HepG2 (cell line): ENCODE data around the gene VSIG8. TPM values are rescaled to one million over a fixed set of nuclear protein-coding genes. Genes with fewer than 3 reads are reported as not detected.

ENCODE experiments used
- ATAC-seq: fragments of 200-7000 bp; cut with Tn5 transposase; 3 replicates; pipeline ENCODE4 v1.9.1; 2020; ENCODE audit warnings: mild to moderate bottlenecking, moderate library complexity
- BruUV-seq: library from RNA; stranded (reverse); fragments of 400-500 nt; replicated peaks from 2 replicates; lab custom pipeline; 2021; lab: Mats Ljungman, UMichigan
- CTCF ChIA-PET: fragments of 300-600 bp; formaldehyde crosslinking; extraction: SDS; loops from one replicate; lab custom pipeline; 2021; ENCODE audit warnings: low total read pairs, inconsistent platforms, low intra/inter-chr PET ratio; lab: Yijun Ruan, JAX
- POLR2A ChIA-PET: fragments of 350-600 bp; sonication (Branson Sonifier 250); formaldehyde crosslinking; loops from one replicate; lab custom pipeline; 2020; ENCODE audit warnings: antibody characterized with exemption, inconsistent platforms; lab: Yijun Ruan, JAX
- DNase-seq: peaks from one replicate; pipeline ENCODE4 v3.0.0-alpha.2; 2015; ENCODE audit warnings: low spot score
- FAIRE-seq: peaks from 3 replicates; lab custom pipeline; 2011; peaks lifted over from hg19 to GRCh38; lab: Jason Lieb, UNC
- H2AFZ ChIP-seq: one replicate; pipeline ENCODE4 v1.6.1; 2011; ENCODE audit warnings: low read length, inconsistent platforms
- H3K27ac ChIP-seq: fragments of 300-600 bp; 3 replicates; pipeline ENCODE4 v1.8.0; 2011; ENCODE audit warnings: mixed run types, mild to moderate bottlenecking, mixed read lengths, low read length, inconsistent platforms; ENCODE audit not compliant: insufficient read depth; ENCODE audit errors: extremely low read length
- H3K27me3 ChIP-seq, 2 experiments: fragments of 200-600 bp in 1 of 2; 2 replicates in 1 of 2; 3 replicates in 1 of 2; pipeline versions ENCODE4 v1.6.0 to v1.8.0; 2011; ENCODE audit warnings: low read length in 2 of 2, mild to moderate bottlenecking in 2 of 2, moderate library complexity in 2 of 2, inconsistent platforms in 1 of 2; ENCODE audit not compliant: insufficient read depth in 2 of 2, control insufficient read depth in 1 of 2
- H3K36me3 ChIP-seq, 2 experiments: fragments of 200-600 bp in 1 of 2; replicated peaks in 1 of 2; 2 replicates in 1 of 2; 3 replicates in 1 of 2; pipeline versions ENCODE4 v1.5.1 to v1.8.0; 2011; ENCODE audit warnings: low read length in 2 of 2, inconsistent platforms in 1 of 2; ENCODE audit not compliant: insufficient read depth in 2 of 2, control insufficient read depth in 1 of 2
- H3K4me1 ChIP-seq: 2 replicates; pipeline ENCODE4 v1.5.1; 2012; ENCODE audit warnings: low read length, inconsistent platforms; ENCODE audit not compliant: insufficient read depth
- H3K4me2 ChIP-seq: 2 replicates; pipeline ENCODE4 v1.6.0; 2011; ENCODE audit warnings: low read depth, low read length, inconsistent platforms
- H3K4me3 ChIP-seq, 3 experiments: fragments of 200-600 bp in 1 of 3; sonication (generic), shearing (Covaris generic) in 1 of 3; replicated peaks in 1 of 3; 2 replicates each; pipeline ENCODE4 v1.5.1; 2011 to 2016; ENCODE audit warnings: low read length in 3 of 3, inconsistent platforms in 2 of 3, low read depth in 2 of 3, mild to moderate bottlenecking in 2 of 3, control low read depth in 1 of 3, mixed read lengths in 1 of 3; ENCODE audit not compliant: insufficient read depth in 1 of 3
- H3K79me2 ChIP-seq: one replicate; pipeline ENCODE4 v1.6.1; 2011; ENCODE audit warnings: low read length, inconsistent platforms; ENCODE audit not compliant: insufficient read depth
- H3K9ac ChIP-seq: 2 replicates; pipeline ENCODE4 v1.6.0; 2011; ENCODE audit warnings: mild to moderate bottlenecking, low read depth, low read length, inconsistent platforms; ENCODE audit not compliant: insufficient read depth
- H3K9me3 ChIP-seq: 2 replicates; pipeline ENCODE4 v1.5.1; 2012; ENCODE audit warnings: mild to moderate bottlenecking, low read length
- H4K20me1 ChIP-seq: 2 replicates; pipeline ENCODE4 v1.6.0; 2011; ENCODE audit warnings: inconsistent platforms, mild to moderate bottlenecking, low read length, moderate library complexity; ENCODE audit not compliant: insufficient read depth
- CTCF ChIP-seq: sonication (generic); formaldehyde crosslinking; IDR thresholded peaks from 2 replicates; pipeline ENCODE4 v1.5.0; 2020; ENCODE audit warnings: mild to moderate bottlenecking, missing genetic modification reagents, moderate library complexity
- MAFK ChIP-seq, 2 experiments: IDR thresholded peaks in 1 of 2; conservative IDR thresholded peaks in 1 of 2; 2 replicates each; pipeline ENCODE4 v1.6.1; 2011; ENCODE audit warnings: improper control_type of control experiment in 2 of 2, low read length in 2 of 2
- PCBP1 ChIP-seq: fragments of 200-400 bp; formaldehyde crosslinking; IDR thresholded peaks from 2 replicates; pipeline ENCODE4 v1.6.1; 2017; ENCODE audit warnings: mild to moderate bottlenecking, low read depth, low read length, borderline replicate concordance
- SMC3 ChIP-seq: IDR thresholded peaks from 2 replicates; pipeline ENCODE4 v1.6.1; 2011; ENCODE audit warnings: low read length, improper control_type of control experiment
- SNAPC2 ChIP-seq: sonication (generic); formaldehyde crosslinking; IDR thresholded peaks from 2 replicates; pipeline ENCODE4 v1.8.1; 2022; ENCODE audit warnings: mild to moderate bottlenecking, missing genetic modification reagents
- SP5 ChIP-seq: IDR thresholded peaks from 2 replicates; pipeline ENCODE4 v1.6.1; 2016; ENCODE audit warnings: low read depth, borderline replicate concordance
- ZNF124 ChIP-seq: sonication (generic); formaldehyde crosslinking; IDR thresholded peaks from 2 replicates; pipeline ENCODE4 v1.4.0; 2020; ENCODE audit warnings: missing genetic modification reagents
- ZNF329 ChIP-seq: sonication (generic); formaldehyde crosslinking; IDR thresholded peaks from 2 replicates; pipeline ENCODE4 v1.9.0; 2021; ENCODE audit warnings: low read depth, mild to moderate bottlenecking, missing genetic modification reagents
- WGBS: methylation state at CpG from one replicate; pipeline ENCODE4 v1.1.6; 2017; ENCODE audit warnings: low lambda C conversion rate; 5-methylcytosine and 5-hydroxymethylcytosine counted together
- in situ Hi-C: cut with HindIII; loops from 2 replicates; pipeline ENCODE4 v1.10.0; 2017; ENCODE audit warnings: low pct_unique_long_range_greater_than_20kb; ENCODE audit not compliant: extremely low pct_ligation_motif_present
- intact Hi-C: fragments of 100-400 bp; cut with micrococcal nuclease; formaldehyde crosslinking; loops from one replicate; pipeline ENCODE4 v1.10.0; 2022; ENCODE audit not compliant: unreplicated experiment
- polyA plus RNA-seq, 8 experiments: library from polyadenylated mRNA; depleted of rRNA in 3 of 8; stranded (reverse) in 7 of 8; unstranded in 1 of 8; fragments of >200 nt; fragmentation: Illumina TruSeq in 4 of 8; extraction: Trizol in 4 of 8; gene quantifications; 2 replicates each; pipeline versions ENCODE4 v1.2.1 to v1.2.3, GENCODE V29; 2011 to 2016; ENCODE audit warnings: low read depth in 4 of 8, missing spikeins in 1 of 8, mixed read lengths in 1 of 8; ENCODE audit not compliant: insufficient read depth in 1 of 8
- total RNA-seq, 5 experiments: library from RNA; depleted of rRNA; stranded (reverse); fragments of >200 nt; fragmentation: Illumina TruSeq; extraction: Trizol; gene quantifications; 2 replicates each; pipeline ENCODE4 v1.2.3, GENCODE V29; 2016; ENCODE audit warnings: low read depth in 1 of 5

The VSIG8 gene
- total and polyA plus RNA-seq, 2 of the 13 experiments (the other 11 are each of a cell fraction or from before 2014, with no cell fraction given) = not detected

DNA sequence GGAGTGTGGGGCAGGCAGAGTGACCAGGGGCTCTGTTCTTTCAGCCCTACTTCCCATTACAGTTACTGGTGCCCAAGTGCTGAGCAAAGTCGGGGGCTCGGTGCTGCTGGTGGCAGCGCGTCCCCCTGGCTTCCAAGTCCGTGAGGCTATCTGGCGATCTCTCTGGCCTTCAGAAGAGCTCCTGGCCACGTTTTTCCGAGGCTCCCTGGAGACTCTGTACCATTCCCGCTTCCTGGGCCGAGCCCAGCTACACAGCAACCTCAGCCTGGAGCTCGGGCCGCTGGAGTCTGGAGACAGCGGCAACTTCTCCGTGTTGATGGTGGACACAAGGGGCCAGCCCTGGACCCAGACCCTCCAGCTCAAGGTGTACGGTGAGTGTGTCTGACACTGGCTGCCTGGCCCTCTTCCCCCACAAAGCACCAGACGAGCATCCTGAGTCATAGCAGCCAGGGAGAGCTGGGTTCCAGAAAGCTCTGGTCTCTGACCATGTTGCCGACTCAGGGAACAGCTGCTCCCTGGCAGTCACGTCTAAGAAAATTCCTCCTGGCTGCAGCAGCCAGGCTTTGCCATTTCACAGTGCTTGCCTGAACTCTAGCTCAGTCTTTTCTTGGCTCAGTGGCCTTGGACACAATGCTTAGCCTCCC lies 32.5 kb downstream of the VSIG8 start:
- 0 out of 4 replicates have a peak, but pooled peaks of 1 of the 2 experiments have one; percentile 4 for TF ChIP-seq MAFK (conservative IDR thresholded peaks at IDR 0.05 in 1 of 2, IDR thresholded peaks at IDR 0.05 in 1 of 2; ENCODE audit: low read length in 2 of 2)
- TF ChIP-seq PCBP1 = no peak

DNA sequence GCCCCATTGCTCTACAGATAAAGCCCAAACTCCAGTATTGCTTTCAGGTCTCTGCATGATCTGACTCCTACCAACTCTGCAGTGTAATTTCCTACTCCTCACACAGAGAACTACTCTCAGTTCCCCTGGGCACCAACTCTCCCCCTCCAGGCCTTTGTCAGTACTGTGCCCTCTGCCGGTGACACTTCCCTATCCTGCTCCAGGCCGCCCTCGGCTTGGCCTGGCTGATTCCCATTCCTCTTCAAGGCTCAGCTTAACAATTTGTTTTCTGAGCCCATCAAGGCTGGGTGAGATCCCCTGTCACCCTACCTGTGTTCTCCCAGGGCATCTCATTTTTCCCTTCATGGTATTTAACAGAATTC lies 33.2 kb downstream of the VSIG8 start:
- CTCF ChIA-PET = no interaction called here
- peaks cover 12% of the 10 kb centered on the region for H3K4me1 ChIP-seq
- no peak overlapping the region for H2AFZ ChIP-seq
- H3K27me3 ChIP-seq = peaks cover 3 to 12% of the 10 kb centered on the region in 2 experiments; a peak in 4 of 5 replicates
- TF ChIP-seq SP5 (CRISPR knock-in tag) (no peak), SMC3 (peak; percentile 31; the same call in 1 of the 2 replicates), ZNF329 (CRISPR knock-in tag) (no peak), ZNF124 (CRISPR knock-in tag) (no peak), CTCF (peak; percentile 58), SNAPC2 (CRISPR knock-in tag) (no peak)
- TF ChIP-seq, all 625 proteins: peak for 2
- in situ Hi-C loops (no loop called here), intact Hi-C loops (loop anchor here (2.0 kb wide), 1 partner anchor 30 kb away; no protein-coding TSS in a partner anchor)
- Histone ChIP-seq H3K4me2 (no peak overlapping the region), H3K79me2 (no peaks in the 10 kb centered on the region), H4K20me1 (no peaks in the 10 kb centered on the region), H3K9ac (no peak overlapping the region), H3K36me3 (no peaks in the 10 kb centered on the region), H3K4me3 (no peak overlapping the region), H3K27ac (no peak overlapping the region), H3K9me3 (no peaks in the 10 kb centered on the region)
- 0% methylated on average over 3 of the region's 3 CpGs for WGBS
- no TSS peak for BruUV-seq
- POLR2A ChIA-PET = no interaction called here
- peak; percentile 5 for DNase-seq
- FAIRE-seq = no peak
- ATAC-seq = peak; percentile 98

More for the DNA sequence above, 32.5 kb downstream of the VSIG8 start:
- no peak for DNase-seq
- Histone ChIP-seq H3K4me3 (no peak overlapping the region), H3K9ac (no peak overlapping the region), H3K4me1 (peaks cover 12% of the 10 kb centered on the region), H3K27me3 (peaks cover 3 to 12% of the 10 kb centered on the region in 2 experiments; a peak in 4 of 5 replicates), H3K36me3 (no peaks in the 10 kb centered on the region), H2AFZ (no peak overlapping the region), H3K79me2 (no peaks in the 10 kb centered on the region), H4K20me1 (no peaks in the 10 kb centered on the region), H3K4me2 (no peak overlapping the region), H3K27ac (no peak overlapping the region), H3K9me3 (no peaks in the 10 kb centered on the region)
- no peak for FAIRE-seq
- no peak for ATAC-seq
- WGBS = 28% methylated on average over 11 of the region's 18 CpGs
- in situ Hi-C loops (no loop called here), intact Hi-C loops (loop anchor here (2.0 kb wide), 1 partner anchor 31 kb away; no protein-coding TSS in a partner anchor)
- POLR2A ChIA-PET = no interaction called here
- CTCF ChIA-PET = no interaction called here
- BruUV-seq = no TSS peak
